ENCODE data around the gene LRBA. TPM values are rescaled to one million over a fixed set of nuclear protein-coding genes. Genes with fewer than 3 reads are reported as not detected.

LRBA gene
- polyA plus RNA-seq, 1 of the 3 experiments (the other 2 are of a cell fraction) = 11.4 TPM

DNA sequence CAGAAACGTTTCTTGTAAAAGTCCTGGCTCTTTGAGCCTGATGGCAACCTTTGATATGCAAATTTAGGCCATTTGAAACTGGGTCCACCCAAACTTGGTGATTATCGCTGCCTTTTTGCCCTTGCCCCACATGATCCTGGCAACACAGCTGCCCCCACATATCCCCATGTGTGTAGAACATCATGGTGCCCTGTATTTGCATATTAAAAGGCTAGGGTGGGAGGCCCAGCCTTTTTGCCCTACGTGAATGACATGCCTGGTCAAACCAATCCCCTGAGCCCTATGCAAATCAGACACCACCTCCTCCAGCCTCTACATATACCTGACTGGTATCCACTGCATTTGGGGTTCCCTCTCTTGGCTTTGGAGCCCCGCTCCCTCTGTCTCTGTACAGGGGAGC, 230.8 kb downstream of the LRBA start:
- CTCF ChIA-PET = interaction anchor here (0.6 to 1.4 kb wide), 2 partner anchors 83 to 191 kb away, joined by 3 to 4 read pairs; no protein-coding TSS in a partner anchor
- no peak overlapping the region for H2AFZ ChIP-seq (ENCODE audit: low read depth)
- TF ChIP-seq RFX5 (IDR thresholded peaks at IDR 0.05; ENCODE audit: low read length) = no peak
- no peak for TF ChIP-seq RCOR1 (IDR thresholded peaks at IDR 0.05; ENCODE audit: low read length)
- no peak for TF ChIP-seq YY1 (IDR thresholded peaks at IDR 0.05; ENCODE audit: low read depth)
- TF ChIP-seq POLR2AphosphoS5 (IDR thresholded peaks at IDR 0.05; ENCODE audit: low read depth, low read length) = no peak
- TF ChIP-seq RXRA (IDR thresholded peaks at IDR 0.05; ENCODE audit: borderline replicate concordance, low read depth) = no peak
- no peak for TF ChIP-seq TEAD4 (IDR thresholded peaks at IDR 0.05; ENCODE audit: borderline replicate concordance, insufficient read depth)
- TF ChIP-seq RAD21 (IDR thresholded peaks at IDR 0.05; ENCODE audit: low read length) = no peak
- TF ChIP-seq, protein P1, sequence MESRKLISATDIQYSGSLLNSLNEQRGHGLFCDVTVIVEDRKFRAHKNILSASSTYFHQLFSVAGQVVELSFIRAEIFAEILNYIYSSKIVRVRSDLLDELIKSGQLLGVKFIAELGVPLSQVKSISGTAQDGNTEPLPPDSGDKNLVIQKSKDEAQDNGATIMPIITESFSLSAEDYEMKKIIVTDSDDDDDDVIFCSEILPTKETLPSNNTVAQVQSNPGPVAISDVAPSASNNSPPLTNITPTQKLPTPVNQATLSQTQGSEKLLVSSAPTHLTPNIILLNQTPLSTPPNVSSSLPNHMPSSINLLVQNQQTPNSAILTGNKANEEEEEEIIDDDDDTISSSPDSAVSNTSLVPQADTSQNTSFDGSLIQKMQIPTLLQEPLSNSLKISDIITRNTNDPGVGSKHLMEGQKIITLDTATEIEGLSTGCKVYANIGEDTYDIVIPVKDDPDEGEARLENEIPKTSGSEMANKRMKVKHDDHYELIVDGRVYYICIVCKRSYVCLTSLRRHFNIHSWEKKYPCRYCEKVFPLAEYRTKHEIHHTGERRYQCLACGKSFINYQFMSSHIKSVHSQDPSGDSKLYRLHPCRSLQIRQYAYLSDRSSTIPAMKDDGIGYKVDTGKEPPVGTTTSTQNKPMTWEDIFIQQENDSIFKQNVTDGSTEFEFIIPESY (IDR thresholded peaks at IDR 0.05; ENCODE audit: borderline replicate concordance, low read depth) = no peak
- TF ChIP-seq FOSL2 (IDR thresholded peaks at IDR 0.05; ENCODE audit: borderline replicate concordance, low read depth) = no peak
- TF ChIP-seq TAF1 (IDR thresholded peaks at IDR 0.05; ENCODE audit: borderline replicate concordance, low read depth, low read length) = no peak
- TF ChIP-seq MXI1 (IDR thresholded peaks at IDR 0.05; ENCODE audit: low read depth, low read length) = no peak
- no peak for TF ChIP-seq ELF1 (IDR thresholded peaks at IDR 0.05)
- TF ChIP-seq, protein P2, sequence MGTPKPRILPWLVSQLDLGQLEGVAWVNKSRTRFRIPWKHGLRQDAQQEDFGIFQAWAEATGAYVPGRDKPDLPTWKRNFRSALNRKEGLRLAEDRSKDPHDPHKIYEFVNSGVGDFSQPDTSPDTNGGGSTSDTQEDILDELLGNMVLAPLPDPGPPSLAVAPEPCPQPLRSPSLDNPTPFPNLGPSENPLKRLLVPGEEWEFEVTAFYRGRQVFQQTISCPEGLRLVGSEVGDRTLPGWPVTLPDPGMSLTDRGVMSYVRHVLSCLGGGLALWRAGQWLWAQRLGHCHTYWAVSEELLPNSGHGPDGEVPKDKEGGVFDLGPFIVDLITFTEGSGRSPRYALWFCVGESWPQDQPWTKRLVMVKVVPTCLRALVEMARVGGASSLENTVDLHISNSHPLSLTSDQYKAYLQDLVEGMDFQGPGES (IDR thresholded peaks at IDR 0.05; ENCODE audit: low read depth, low read length) = no peak
- TF ChIP-seq NFIC (IDR thresholded peaks at IDR 0.05; ENCODE audit: borderline replicate concordance) = no peak
- no peak for TF ChIP-seq TCF12 (IDR thresholded peaks at IDR 0.05)
- TF ChIP-seq SIN3A (IDR thresholded peaks at IDR 0.05; ENCODE audit: borderline replicate concordance, low read depth, low read length) = no peak
- TF ChIP-seq GABPA (IDR thresholded peaks at IDR 0.05; ENCODE audit: low read depth) = no peak
- no peak for TF ChIP-seq NRF1 (IDR thresholded peaks at IDR 0.05; ENCODE audit: low read depth, low read length)

More for the DNA sequence above, 230.8 kb downstream of the LRBA start:
- peaks cover 0 to 15% of the 10 kb centered on the region in 2 experiments; a peak in 3 of 4 replicates for H3K4me1 ChIP-seq (ENCODE audit: control insufficient read depth in 1 of 2, insufficient read depth in 2 of 2, low read depth in 1 of 2, low read length in 1 of 2)
- no peak overlapping the region for H3K9ac ChIP-seq
- peaks cover 3% of the 10 kb centered on the region for H3F3A ChIP-seq (replicated peaks; ENCODE audit: insufficient read depth)
- H3K4me2 ChIP-seq = no peak overlapping the region
- H3K9me3 ChIP-seq = no peaks in the 10 kb centered on the region
- H3K27me3 ChIP-seq (ENCODE audit: insufficient read depth) = no peaks in the 10 kb centered on the region
- H3K4me3 ChIP-seq (ENCODE audit: low read depth in 2 of 2, low read length in 1 of 2) = no peak overlapping the region
- H3K9me2 ChIP-seq = no peaks in the 10 kb centered on the region
- no peaks in the 10 kb centered on the region for H3K36me3 ChIP-seq (replicated peaks in 1 of 2; ENCODE audit: control insufficient read depth in 1 of 2, insufficient read depth in 2 of 2, low read length in 1 of 2)
- H3K27ac ChIP-seq (ENCODE audit: low read depth in 2 of 2, low read length in 1 of 2) = no peak overlapping the region
- no peak for DNase-seq
- POLR2A ChIA-PET = no interaction called here
- no peaks in the 10 kb centered on the region for H3K79me2 ChIP-seq (ENCODE audit: insufficient read depth)
- H4K20me1 ChIP-seq (ENCODE audit: insufficient read depth) = no peaks in the 10 kb centered on the region
- WGBS (ENCODE audit: low lambda C conversion rate) = 82% methylated on average over 3 of the region's 4 CpGs

Measured in SK-N-SH (cell line).